Measurements from ENCODE around the gene RSAD2. TPM values are rescaled to one million over a fixed set of nuclear protein-coding genes. Genes with fewer than 3 reads are reported as not detected.

Gene RSAD2
- total and polyA plus RNA-seq, 9 of the 15 experiments (the other 6 are each of a cell fraction or from before 2014, with no cell fraction given) = 0.15 to 1.4 (median 0.28) TPM

GRCh38 chr2:6922201-6922656, 44.7 kb downstream of the RSAD2 start (continued):
- TF ChIP-seq TAF1 (IDR thresholded peaks at IDR 0.05; ENCODE audit: control insufficient read depth, extremely low read depth, insufficient read depth, low read length, severe bottlenecking) = no peak
- no peak for TF ChIP-seq ZNF79 (CRISPR knock-in tag; IDR thresholded peaks at IDR 0.05; ENCODE audit: low read depth)
- no peak for TF ChIP-seq C11orf30 (IDR thresholded peaks at IDR 0.05; ENCODE audit: low read depth)
- 0 out of 4 replicates have a peak, but pooled peaks have one; percentile 29 to 42 for TF ChIP-seq FOXK2 (conservative IDR thresholded peaks at IDR 0.05 in 1 of 2, IDR thresholded peaks at IDR 0.05 in 1 of 2; ENCODE audit: low read depth in 2 of 2)
- peak; percentile 16 to 45 (median 45); a peak in 3 of 6 replicates for TF ChIP-seq CTCF (IDR thresholded peaks at IDR 0.05 in 2 of 3, conservative IDR thresholded peaks at IDR 0.05 in 1 of 3; ENCODE audit: insufficient read depth in 2 of 3, low read depth in 1 of 3, low read length in 3 of 3)
- no peak for TF ChIP-seq DMBX1 (CRISPR knock-in tag; IDR thresholded peaks at IDR 0.05; ENCODE audit: borderline replicate concordance)
- TF ChIP-seq STAG1 (CRISPR knock-in tag; IDR thresholded peaks at IDR 0.05; ENCODE audit: borderline replicate concordance) = no peak
- TF ChIP-seq PBX2 (CRISPR knock-in tag; IDR thresholded peaks at IDR 0.05; ENCODE audit: low read depth) = no peak
- no peak for TF ChIP-seq PBX2 (tag; conservative IDR thresholded peaks at IDR 0.05; ENCODE audit: low read depth)
- TF ChIP-seq BRD9 (IDR thresholded peaks at IDR 0.05; ENCODE audit: low read depth, partially characterized antibody) = no peak
- no peak for TF ChIP-seq RERE (CRISPR knock-in tag; IDR thresholded peaks at IDR 0.05; ENCODE audit: borderline replicate concordance)
- peak; percentile 7 to 35; a peak in 1 of 4 replicates for TF ChIP-seq RAD21 (CRISPR knock-in tag; conservative IDR thresholded peaks at IDR 0.05 in 1 of 2, IDR thresholded peaks at IDR 0.05 in 1 of 2)
- TF ChIP-seq CEBPB (tag; IDR thresholded peaks at IDR 0.05) = no peak
- TF ChIP-seq ZNF384 (IDR thresholded peaks at IDR 0.05; ENCODE audit: low read depth, low read length) = 0 out of 2 replicates have a peak, but pooled peaks have one; percentile 25
- no peak for TF ChIP-seq SLC30A9 (CRISPR knock-in tag; IDR thresholded peaks at IDR 0.05)
